Smooth muscle cell (in vitro differentiated cells): ENCODE data around the gene TAF15. TPM values are rescaled to one million over a fixed set of nuclear protein-coding genes. Genes with fewer than 3 reads are reported as not detected.

Experiments used
- DNase-seq: peaks from one replicate; lab custom pipeline; 2025; ENCODE audit not compliant: unreplicated experiment; lab: John Stamatoyannopoulos, UW
- H2AFZ ChIP-seq: fragments of 200-600 bp; sonication (generic); 2 replicates; pipeline ENCODE4 v1.6.0; 2016; ENCODE audit warnings: antibody characterized with exemption, low read depth, mild to moderate bottlenecking
- H3F3A ChIP-seq: fragments of 200-600 bp; sonication (generic); 2 replicates; pipeline ENCODE4 v1.6.0; 2017; ENCODE audit warnings: antibody characterized with exemption, low read depth
- H3K27ac ChIP-seq: fragments of 200-600 bp; sonication (generic); 2 replicates; pipeline ENCODE4 v1.5.1; 2016; ENCODE audit warnings: low read depth, mild to moderate bottlenecking
- H3K27me3 ChIP-seq: fragments of 200-600 bp; sonication (generic); 2 replicates; pipeline ENCODE4 v1.6.1; 2016; ENCODE audit warnings: low read depth, mild to moderate bottlenecking
- H3K36me3 ChIP-seq: fragments of 200-600 bp; sonication (generic); 2 replicates; pipeline ENCODE4 v1.5.1; 2016; ENCODE audit warnings: low read depth
- H3K4me1 ChIP-seq: fragments of 200-600 bp; sonication (generic); 2 replicates; pipeline ENCODE4 v1.5.1; 2016; ENCODE audit warnings: low read depth
- H3K4me2 ChIP-seq: fragments of 200-600 bp; sonication (generic); 2 replicates; pipeline ENCODE4 v1.6.0; 2016; ENCODE audit warnings: mild to moderate bottlenecking
- H3K4me3 ChIP-seq: fragments of 200-600 bp; sonication (generic); 2 replicates; pipeline ENCODE4 v1.5.1; 2016; ENCODE audit warnings: mild to moderate bottlenecking
- H3K79me2 ChIP-seq: fragments of 200-600 bp; sonication (generic); 2 replicates; pipeline ENCODE4 v1.6.0; 2016; ENCODE audit warnings: low read depth, mild to moderate bottlenecking
- H3K9ac ChIP-seq: fragments of 200-600 bp; sonication (generic); 2 replicates; pipeline ENCODE4 v1.6.0; 2016; ENCODE audit warnings: low read depth
- H3K9me3 ChIP-seq: fragments of 200-600 bp; sonication (generic); replicated peaks from 2 replicates; pipeline ENCODE4 v1.5.1; 2016; ENCODE audit warnings: low read depth
- H4K20me1 ChIP-seq: fragments of 200-600 bp; sonication (generic); 2 replicates; pipeline ENCODE4 v1.6.0; 2016; ENCODE audit warnings: low read depth
- WGBS: methylation state at CpG from one replicate; pipeline ENCODE4 v1.1.7; 2016; ENCODE audit warnings: low lambda C conversion rate; 5-methylcytosine and 5-hydroxymethylcytosine counted together
- polyA plus RNA-seq: library from polyadenylated mRNA; unstranded; fragments of >200 nt; fragmentation: Nextera tagmentation; extraction: Ambion mirVana; gene quantifications from 2 replicates; pipeline ENCODE4 v1.2.1, GENCODE V29; 2016
- total RNA-seq: library from RNA; depleted of rRNA; stranded (reverse); fragments of >200 nt; gene quantifications from 2 replicates; pipeline ENCODE4 v1.2.3, GENCODE V29; 2014
- TF ChIP-seq, protein P1 (sequence below): fragments of 200-600 bp; sonication (generic); IDR thresholded peaks from 2 replicates; pipeline ENCODE4 v1.5.1; 2017; ENCODE audit warnings: borderline replicate concordance, mild to moderate bottlenecking, antibody characterized with exemption; ENCODE audit not compliant: insufficient read depth, poor library complexity, severe bottlenecking

The TAF15 gene
- total and polyA plus RNA-seq, 2 experiments from 2014 or later = 4.2 to 33.3 TPM

DNA sequence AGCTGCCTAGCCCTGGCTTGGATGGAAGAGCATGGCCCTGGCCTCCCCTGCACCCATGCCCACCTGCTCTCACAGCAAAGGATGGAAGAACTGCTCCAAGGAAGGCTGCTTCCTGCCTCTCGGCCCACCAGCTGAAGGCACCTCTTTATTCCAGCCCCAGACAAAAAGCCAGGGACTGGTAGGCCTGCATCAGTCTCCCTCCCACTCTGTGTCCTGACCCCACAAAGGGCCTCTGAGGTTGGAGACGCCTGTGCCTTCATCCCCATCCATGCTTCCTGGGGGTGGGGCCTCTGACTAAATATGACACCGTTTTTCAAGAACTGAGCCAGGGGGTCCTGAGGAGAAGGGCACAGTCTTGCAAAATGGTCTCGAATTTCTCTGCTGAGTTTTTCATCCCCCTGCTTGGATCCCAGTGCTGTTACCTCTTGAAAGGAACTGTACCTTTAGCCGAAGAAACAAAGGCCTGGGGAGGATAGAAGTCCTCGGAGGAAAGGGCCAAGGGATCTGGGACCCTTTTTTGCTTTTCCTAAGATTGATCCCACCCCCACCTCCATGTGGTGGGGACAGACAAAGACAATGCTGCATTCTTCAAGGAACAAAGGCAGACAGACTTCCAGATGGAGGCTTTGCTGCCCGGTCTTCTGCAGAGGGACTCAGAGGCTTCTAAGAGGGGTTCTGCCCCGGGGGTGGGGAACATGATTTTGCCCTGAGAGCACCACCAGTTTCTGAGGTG is 43.4 kb upstream of the TAF15 start:
- Histone ChIP-seq H3K4me2 (no peak overlapping the region), H4K20me1 (no peaks in the 10 kb centered on the region), H3K27ac (no peak overlapping the region), H3K4me1 (peaks cover 5% of the 10 kb centered on the region), H3K79me2 (no peaks in the 10 kb centered on the region), H3K36me3 (no peaks in the 10 kb centered on the region), H3K27me3 (no peaks in the 10 kb centered on the region), H3K9ac (no peak overlapping the region), H3K4me3 (no peak overlapping the region), H2AFZ (no peak overlapping the region), H3K9me3 (no peaks in the 10 kb centered on the region), H3F3A (peaks cover 8% of the 10 kb centered on the region)
- TF ChIP-seq, protein P1, sequence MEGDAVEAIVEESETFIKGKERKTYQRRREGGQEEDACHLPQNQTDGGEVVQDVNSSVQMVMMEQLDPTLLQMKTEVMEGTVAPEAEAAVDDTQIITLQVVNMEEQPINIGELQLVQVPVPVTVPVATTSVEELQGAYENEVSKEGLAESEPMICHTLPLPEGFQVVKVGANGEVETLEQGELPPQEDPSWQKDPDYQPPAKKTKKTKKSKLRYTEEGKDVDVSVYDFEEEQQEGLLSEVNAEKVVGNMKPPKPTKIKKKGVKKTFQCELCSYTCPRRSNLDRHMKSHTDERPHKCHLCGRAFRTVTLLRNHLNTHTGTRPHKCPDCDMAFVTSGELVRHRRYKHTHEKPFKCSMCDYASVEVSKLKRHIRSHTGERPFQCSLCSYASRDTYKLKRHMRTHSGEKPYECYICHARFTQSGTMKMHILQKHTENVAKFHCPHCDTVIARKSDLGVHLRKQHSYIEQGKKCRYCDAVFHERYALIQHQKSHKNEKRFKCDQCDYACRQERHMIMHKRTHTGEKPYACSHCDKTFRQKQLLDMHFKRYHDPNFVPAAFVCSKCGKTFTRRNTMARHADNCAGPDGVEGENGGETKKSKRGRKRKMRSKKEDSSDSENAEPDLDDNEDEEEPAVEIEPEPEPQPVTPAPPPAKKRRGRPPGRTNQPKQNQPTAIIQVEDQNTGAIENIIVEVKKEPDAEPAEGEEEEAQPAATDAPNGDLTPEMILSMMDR = no peak
- no peak for DNase-seq
- WGBS = 84% methylated on average over 8 of the region's 8 CpGs

DNA sequence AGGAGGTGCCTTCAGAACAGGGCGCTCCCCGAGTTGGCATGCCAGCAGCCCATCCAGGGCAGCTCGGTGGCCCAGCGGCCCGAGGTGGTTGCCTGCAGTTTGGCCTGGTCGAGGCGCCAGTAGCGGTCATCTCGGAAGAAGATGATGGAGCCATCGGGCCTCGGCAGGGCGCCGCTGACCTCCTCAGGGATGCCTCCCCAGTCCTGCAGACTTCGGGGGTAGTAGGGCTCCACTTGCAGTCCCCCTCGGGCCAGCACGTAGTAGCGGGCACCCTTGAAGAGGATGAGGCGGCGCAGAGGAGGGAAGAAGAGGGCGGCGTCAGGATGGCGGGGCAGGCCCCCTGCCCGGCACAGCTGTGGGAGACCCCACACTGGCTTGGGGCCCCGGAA is 42.8 kb upstream of the TAF15 start:
- Histone ChIP-seq H3K4me1 (peaks cover 5% of the 10 kb centered on the region), H4K20me1 (no peaks in the 10 kb centered on the region), H3K9ac (no peak overlapping the region), H3K79me2 (no peaks in the 10 kb centered on the region), H3K27ac (no peak overlapping the region), H3F3A (peaks cover 8% of the 10 kb centered on the region), H3K27me3 (no peaks in the 10 kb centered on the region), H3K4me2 (no peak overlapping the region), H3K36me3 (no peaks in the 10 kb centered on the region), H2AFZ (no peak overlapping the region), H3K9me3 (no peaks in the 10 kb centered on the region), H3K4me3 (no peak overlapping the region)
- 97% methylated on average over 24 of the region's 24 CpGs for WGBS
- TF ChIP-seq, protein P1 = no peak
- DNase-seq = no peak

- no peak for DNase-seq
- no peaks in the 10 kb centered on the region for H3K36me3 ChIP-seq
These were observed 42.3 kb upstream of the TAF15 start for GRCh38 chr17:35766903-35767510.

More at GRCh38 chr17:35766903-35767510, 42.3 kb upstream of the TAF15 start:
- H3K27me3 ChIP-seq = no peaks in the 10 kb centered on the region
- no peak overlapping the region for H3K4me3 ChIP-seq
- H3K4me1 ChIP-seq = peaks cover 5% of the 10 kb centered on the region
- no peaks in the 10 kb centered on the region for H3K9me3 ChIP-seq
- TF ChIP-seq, protein P1 = peak; percentile 55
- no peaks in the 10 kb centered on the region for H4K20me1 ChIP-seq
- 62% methylated on average over 7 of the region's 7 CpGs for WGBS
- H2AFZ ChIP-seq = no peak overlapping the region
- H3K27ac ChIP-seq = no peak overlapping the region
- no peak overlapping the region for H3K4me2 ChIP-seq
- H3F3A ChIP-seq = peaks cover 8% of the 10 kb centered on the region
- H3K79me2 ChIP-seq = no peaks in the 10 kb centered on the region
- H3K9ac ChIP-seq = no peak overlapping the region
